Retinal pigment epithelial cell (primary cell): ENCODE measurements around the gene MACROD1.
"Not testable (repeated sequence)": the region's sequence is repeated elsewhere in the genome, so short reads cannot be mapped to it uniquely, and the experiment has no call there.

Experiments used
- DNase-seq: peaks from one replicate; pipeline ENCODE4 v3.0.0-alpha.2; 2010; ENCODE audit warnings: low read depth
- H3K4me3 ChIP-seq: 2 replicates; pipeline ENCODE4 v1.5.1; 2011; ENCODE audit warnings: mild to moderate bottlenecking, low read length, control low read depth, moderate library complexity
- CTCF ChIP-seq: conservative IDR thresholded peaks from 2 replicates; pipeline ENCODE4 v1.5.1; 2011; ENCODE audit warnings: low read depth, low read length, control low read depth, inconsistent platforms

MACROD1 gene

GRCh38 chr11:63970902-63971301 is 195.0 kb downstream of the MACROD1 start:
- H3K4me3 ChIP-seq = no peak overlapping the region
- DNase-seq = no peak
- no peak for TF ChIP-seq CTCF

- DNase-seq = no peak
- H3K4me3 ChIP-seq = no peak overlapping the region
- TF ChIP-seq CTCF = no peak
These were observed 196.5 kb downstream of the MACROD1 start for GRCh38 chr11:63969461-63969860.

- no peak for TF ChIP-seq CTCF
- H3K4me3 ChIP-seq = no peak overlapping the region
- no peak for DNase-seq
These were observed 199.5 kb downstream of the MACROD1 start for GRCh38 chr11:63966444-63966843.

- H3K4me3 ChIP-seq, DNase-seq: not testable (repeated sequence)
These were observed 202.0 kb downstream of the MACROD1 start for GRCh38 chr11:63963895-63964294.

GRCh38 chr11:63961608-63962412 is 204.1 kb downstream of the MACROD1 start:
- no peak for DNase-seq
- no peak overlapping the region for H3K4me3 ChIP-seq
- no peak for TF ChIP-seq CTCF

- no peak for DNase-seq
- no peak overlapping the region for H3K4me3 ChIP-seq
- TF ChIP-seq CTCF = no peak
These were observed 207.9 kb downstream of the MACROD1 start for GRCh38 chr11:63958008-63958407.

GRCh38 chr11:63952570-63952969 is 213.3 kb downstream of the MACROD1 start:
- TF ChIP-seq CTCF = no peak
- H3K4me3 ChIP-seq = no peak overlapping the region
- no peak for DNase-seq
